Myocyte (in vitro differentiated cells): ENCODE data around the gene CEMIP. TPM values are rescaled to one million over a fixed set of nuclear protein-coding genes. Genes with fewer than 3 reads are reported as not detected.

ENCODE experiments used
- DNase-seq: peaks from one replicate; pipeline ENCODE4 v3.0.0-alpha.2; 2012; ENCODE audit warnings: low read depth
- total RNA-seq: library from RNA; depleted of rRNA; stranded (reverse); fragments of >200 nt; gene quantifications from 2 replicates; pipeline ENCODE4 v1.2.3, GENCODE V29; 2014

The CEMIP gene
- total RNA-seq, 1 donor from 2014 or later = 13.9 TPM

GRCh38 chr15:80880086-80880485 lies 100.9 kb downstream of the CEMIP start:
- no peak for DNase-seq

- no peak for DNase-seq
Measured at GRCh38 chr15:80883641-80884040, 104.5 kb downstream of the CEMIP start.

- DNase-seq = no peak
Measured at GRCh38 chr15:80885016-80885579, 105.9 kb downstream of the CEMIP start.

- no peak for DNase-seq
Measured at GRCh38 chr15:80887148-80887547, 108.0 kb downstream of the CEMIP start.

GRCh38 chr15:80888846-80889245 lies 109.7 kb downstream of the CEMIP start:
- DNase-seq = no peak

GRCh38 chr15:80890341-80891005 lies 111.3 kb downstream of the CEMIP start:
- no peak for DNase-seq

GRCh38 chr15:80891006-80891405 lies 111.8 kb downstream of the CEMIP start:
- DNase-seq = no peak

- DNase-seq = peak; percentile 88
Measured at GRCh38 chr15:80892414-80892813, 113.2 kb downstream of the CEMIP start.

GRCh38 chr15:80893777-80894176 lies 114.6 kb downstream of the CEMIP start:
- DNase-seq = peak; percentile 93

GRCh38 chr15:80895091-80895490 lies 115.9 kb downstream of the CEMIP start:
- no peak for DNase-seq

GRCh38 chr15:80895965-80896364 lies 116.8 kb downstream of the CEMIP start:
- no peak for DNase-seq

GRCh38 chr15:80898040-80898439 lies 118.9 kb downstream of the CEMIP start:
- DNase-seq = no peak

GRCh38 chr15:80902298-80902801 lies 123.2 kb downstream of the CEMIP start:
- DNase-seq = no peak

GRCh38 chr15:80904998-80905397 lies 125.8 kb downstream of the CEMIP start:
- DNase-seq = peak; percentile 51

- peak; percentile 84 for DNase-seq
Measured at GRCh38 chr15:80906159-80906766, 127.1 kb downstream of the CEMIP start.

GRCh38 chr15:80911821-80912220 lies 132.7 kb downstream of the CEMIP start:
- DNase-seq = no peak

GRCh38 chr15:80912673-80913072 lies 133.5 kb downstream of the CEMIP start:
- no peak for DNase-seq

- DNase-seq = no peak
Measured at GRCh38 chr15:80913541-80913940, 134.4 kb downstream of the CEMIP start.

GRCh38 chr15:80915472-80915871 lies 136.3 kb downstream of the CEMIP start:
- no peak for DNase-seq

- no peak for DNase-seq
Measured at GRCh38 chr15:80916056-80916455, 136.9 kb downstream of the CEMIP start.

- no peak for DNase-seq
Measured at GRCh38 chr15:80918196-80918783, 139.1 kb downstream of the CEMIP start.

GRCh38 chr15:80920271-80920699 lies 141.1 kb downstream of the CEMIP start:
- DNase-seq = no peak
